ENCODE measurements around the gene GARIN5A. TPM values are rescaled to one million over a fixed set of nuclear protein-coding genes. Genes with fewer than 3 reads are reported as not detected.

GARIN5A gene
- total RNA-seq, 2 experiments from 2014 or later, result not detected

DNA sequence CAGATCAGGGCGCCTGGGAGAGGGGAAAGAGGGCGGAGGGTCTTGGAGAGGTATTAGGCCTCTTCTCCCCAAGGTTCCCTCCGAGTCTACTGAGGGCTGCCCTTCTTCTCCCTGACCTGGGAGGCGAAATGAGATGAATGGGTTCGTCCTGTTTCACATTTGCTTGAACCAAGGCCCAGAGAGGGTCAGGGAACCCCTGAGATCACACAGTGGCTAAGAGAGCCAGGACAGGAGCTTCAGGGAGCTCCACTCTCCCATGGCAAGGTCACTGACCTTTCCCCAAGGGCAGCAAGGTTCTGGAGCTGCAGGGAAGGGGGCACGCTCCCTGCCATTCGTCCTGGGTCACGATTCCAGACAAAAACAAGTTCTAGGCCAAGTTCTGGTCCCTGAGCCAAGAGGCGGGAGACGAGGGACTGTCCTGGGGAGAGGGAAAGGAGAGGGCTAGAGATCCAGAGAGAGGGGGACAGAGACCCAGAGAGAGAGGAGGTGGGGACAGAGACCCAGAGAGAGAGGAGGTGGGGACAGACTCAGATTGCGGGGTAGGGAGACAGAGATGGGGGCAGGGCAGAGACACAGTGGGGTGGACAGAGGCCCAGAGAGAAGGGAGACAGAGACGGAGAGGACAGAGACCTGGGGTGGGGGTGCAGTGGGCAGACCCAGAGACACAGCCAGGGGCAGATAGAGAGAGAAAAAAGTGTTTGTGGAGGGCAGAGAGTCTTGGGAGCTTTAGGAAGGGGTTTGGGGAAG is 36.5 kb upstream of the GARIN5A start:
- H3K4me3 Mint-ChIP-seq, result peak overlapping the region; percentile 8
- no peak for DNase-seq
- peak overlapping the region; percentile 80 for H3K27ac Mint-ChIP-seq
- ChIA-PET POLR2A (no interaction called here), CTCF (interaction anchor here (0.6 to 1.1 kb wide), 2 partner anchors 43 to 1082 kb away, joined by 3 read pairs; no protein-coding TSS in a partner anchor)
- H3K4me1 Mint-ChIP-seq, result peaks cover 20% of the 10 kb centered on the region
- H3K9me3 Mint-ChIP-seq, result no peaks in the 10 kb centered on the region
- H3K27me3 Mint-ChIP-seq, result peaks cover 2% of the 10 kb centered on the region
- H3K36me3 Mint-ChIP-seq (ENCODE audit: low read depth), result peaks cover 10% of the 10 kb centered on the region

DNA sequence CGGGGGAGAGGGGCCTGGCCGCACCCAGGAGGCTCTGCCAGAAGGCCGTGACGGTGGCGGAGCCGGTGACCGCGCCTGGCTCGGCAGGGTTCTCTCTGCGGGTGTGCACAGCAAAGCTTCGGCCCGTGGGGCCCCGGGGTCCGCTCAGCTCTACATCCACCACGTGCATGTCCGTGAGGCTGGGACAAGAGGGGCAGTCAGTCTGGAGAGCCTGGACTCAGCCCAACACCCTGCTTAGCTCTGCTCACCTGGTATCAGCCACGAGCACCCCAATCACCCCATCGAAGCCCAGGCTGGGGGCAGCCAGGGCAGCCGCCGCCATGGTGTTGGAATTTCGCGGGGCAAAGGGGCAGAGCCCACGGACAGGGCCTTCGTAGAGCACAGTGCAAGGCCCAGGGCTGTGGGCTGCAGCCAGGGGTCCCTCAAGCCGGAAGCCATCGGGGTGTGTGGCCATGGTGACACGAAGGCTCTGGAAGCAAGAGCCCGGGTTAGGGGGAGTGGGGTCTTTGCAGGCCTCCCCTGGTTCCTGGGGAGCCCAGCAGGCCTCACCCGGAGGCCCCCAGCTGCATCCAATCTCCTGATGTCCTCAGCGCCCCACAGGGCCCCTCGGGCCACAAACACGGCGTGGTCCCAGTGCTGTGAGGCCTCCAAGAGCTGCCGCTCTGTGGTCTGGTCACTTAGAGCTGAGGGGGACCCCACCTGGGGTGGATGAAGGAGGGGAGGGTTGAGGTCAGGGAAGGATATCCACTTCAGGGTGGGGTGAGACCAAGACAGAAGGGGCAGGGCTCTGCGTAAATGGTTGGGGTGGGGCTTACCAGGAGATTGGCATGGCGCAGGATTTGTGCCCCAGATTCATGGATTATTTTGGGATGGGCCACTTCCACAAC is 35.7 kb upstream of the GARIN5A start:
- H3K4me3 Mint-ChIP-seq, result peak overlapping the region; percentile 98
- peaks cover 2% of the 10 kb centered on the region for H3K27me3 Mint-ChIP-seq
- peaks cover 20% of the 10 kb centered on the region for H3K4me1 Mint-ChIP-seq
- no peak overlapping the region for H3K27ac Mint-ChIP-seq
- CTCF ChIA-PET, result interaction anchor here (1.1 to 1.3 kb wide), 3 partner anchors 26 to 183 kb away, joined by 3 to 5 read pairs (median 4); partner anchors contain the start of gene KCNC3
- POLR2A ChIA-PET, result no interaction called here
- peaks cover 10% of the 10 kb centered on the region for H3K36me3 Mint-ChIP-seq (ENCODE audit: low read depth)
- DNase-seq, result no peak
- no peaks in the 10 kb centered on the region for H3K9me3 Mint-ChIP-seq

DNA sequence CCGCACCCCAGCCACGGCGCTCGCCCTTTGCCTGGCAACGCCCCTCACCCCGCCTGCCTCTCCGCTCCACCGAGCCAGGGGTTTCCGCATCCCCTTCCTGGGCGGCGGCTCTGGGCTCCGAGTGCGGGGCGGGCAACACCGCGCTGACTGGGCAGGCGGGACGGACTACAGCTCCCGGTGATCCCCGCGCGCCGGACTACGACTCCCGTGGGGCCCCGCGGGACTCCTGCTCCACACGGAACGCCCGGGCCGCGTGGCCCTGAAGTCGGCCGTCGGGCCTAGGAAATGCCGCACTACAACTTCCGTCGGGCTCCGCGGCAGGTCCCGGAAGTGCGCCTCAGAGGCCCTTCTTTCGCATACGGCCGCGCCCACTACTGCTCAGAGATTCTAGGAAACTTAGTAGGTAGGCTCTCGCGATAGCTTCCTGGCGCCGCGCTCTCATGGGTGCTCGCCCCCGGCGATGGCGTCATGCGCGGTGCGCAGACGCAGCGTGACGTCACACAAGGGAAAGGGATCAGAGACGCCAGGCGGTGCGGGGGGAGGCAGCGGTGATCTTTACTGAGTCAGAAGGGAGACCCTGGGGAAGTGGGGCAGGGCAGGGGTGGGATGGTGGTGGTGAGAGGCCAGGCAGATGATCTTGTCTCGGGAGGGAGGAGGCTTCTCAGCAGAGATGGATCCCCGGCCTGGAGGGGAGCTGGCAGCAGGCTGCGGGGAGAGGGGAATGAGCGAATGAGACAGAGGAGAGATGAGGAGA is 34.6 kb upstream of the GARIN5A start, which contains the start of gene JOSD2:
TSS of gene JOSD2 (minus strand) at position 123 of the 754 bp plus-strand sequence. CDS start 760 bp downstream, outside the sequence.
- Mint-ChIP-seq H3K36me3 (ENCODE audit: low read depth) (peaks cover 10% of the 10 kb centered on the region), H3K4me1 (peaks cover 20% of the 10 kb centered on the region), H3K9me3 (no peaks in the 10 kb centered on the region), H3K4me3 (peak within 1 kb of the TSS; percentile 98), H3K27ac (peak within 1 kb of the TSS; percentile 100), H3K27me3 (peaks cover 2% of the 10 kb centered on the region)
- DNase-seq, result peak; percentile 98
- POLR2A ChIA-PET, result interaction anchor here (0.8 kb wide), 1 partner anchor 97 kb away, joined by 3 read pairs; no protein-coding TSS in a partner anchor
- CTCF ChIA-PET, result interaction anchor here (0.7 to 1.6 kb wide), 5 partner anchors 27 to 255 kb away, joined by 3 to 8 read pairs (median 4); partner anchors contain the start of gene KCNC3

- CTCF ChIA-PET, result interaction anchor here (1.1 to 1.6 kb wide), 4 partner anchors 28 to 153 kb away, joined by 3 to 8 read pairs (median 4); no protein-coding TSS in a partner anchor
These were observed 34.0 kb upstream of the GARIN5A start for GRCh38 chr19:50510700-50511068.

GRCh38 chr19:50510121-50510670 is 33.5 kb upstream of the GARIN5A start:
- no peak for DNase-seq
- H3K9me3 Mint-ChIP-seq, result no peaks in the 10 kb centered on the region
- H3K36me3 Mint-ChIP-seq (ENCODE audit: low read depth), result peaks cover 10% of the 10 kb centered on the region
- POLR2A ChIA-PET, result no interaction called here
- CTCF ChIA-PET, result interaction anchor here (0.9 to 1.6 kb wide), 3 partner anchors 36 to 153 kb away, joined by 3 to 8 read pairs (median 4); no protein-coding TSS in a partner anchor
- peaks cover 2% of the 10 kb centered on the region for H3K27me3 Mint-ChIP-seq
- peak overlapping the region; percentile 100 for H3K27ac Mint-ChIP-seq
- peak overlapping the region; percentile 98 for H3K4me3 Mint-ChIP-seq
- H3K4me1 Mint-ChIP-seq, result peaks cover 20% of the 10 kb centered on the region

More at GRCh38 chr19:50510700-50511068, 34.0 kb upstream of the GARIN5A start:
- POLR2A ChIA-PET, result interaction anchor here (0.8 kb wide), 1 partner anchor 97 kb away, joined by 3 read pairs; no protein-coding TSS in a partner anchor
- Mint-ChIP-seq H3K36me3 (ENCODE audit: low read depth) (peaks cover 10% of the 10 kb centered on the region), H3K27ac (peak overlapping the region; percentile 100), H3K27me3 (peaks cover 2% of the 10 kb centered on the region), H3K9me3 (no peaks in the 10 kb centered on the region), H3K4me1 (peaks cover 20% of the 10 kb centered on the region), H3K4me3 (peak overlapping the region; percentile 98)
- DNase-seq, result no peak

- DNase-seq, result no peak
- POLR2A ChIA-PET, result no interaction called here
- Mint-ChIP-seq H3K9me3 (no peaks in the 10 kb centered on the region), H3K27me3 (peaks cover 1% of the 10 kb centered on the region), H3K36me3 (ENCODE audit: low read depth) (peaks cover 10% of the 10 kb centered on the region), H3K27ac (peak overlapping the region; percentile 55), H3K4me3 (peak overlapping the region; percentile 51), H3K4me1 (peaks cover 20% of the 10 kb centered on the region)
- CTCF ChIA-PET, result interaction anchor here (0.6 to 1.1 kb wide), 3 partner anchors 35 to 257 kb away, joined by 3 to 4 read pairs (median 3); no protein-coding TSS in a partner anchor
These were observed 32.7 kb upstream of the GARIN5A start for GRCh38 chr19:50509366-50509765.

DNA sequence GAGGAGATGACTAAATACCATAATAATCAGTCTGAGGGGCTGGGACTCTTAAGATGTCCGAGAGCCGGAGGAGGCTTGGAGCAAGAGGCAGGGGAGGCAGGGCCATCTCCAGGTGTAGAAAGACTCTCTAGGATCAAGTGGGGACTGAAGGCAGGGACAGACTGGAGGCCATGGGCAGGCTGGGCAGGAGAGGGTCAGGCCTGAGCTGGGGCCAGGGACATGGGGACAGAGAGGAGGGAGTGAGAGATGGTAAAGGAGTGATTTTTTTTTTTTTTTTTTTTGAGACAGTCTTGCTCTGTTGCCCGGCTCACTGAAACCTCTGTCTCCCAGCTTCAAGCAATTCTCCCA is 32.2 kb upstream of the GARIN5A start:
- peaks cover 20% of the 10 kb centered on the region for H3K4me1 Mint-ChIP-seq
- H3K27ac Mint-ChIP-seq, result peak overlapping the region; percentile 55
- POLR2A ChIA-PET, result no interaction called here
- peaks cover 10% of the 10 kb centered on the region for H3K36me3 Mint-ChIP-seq (ENCODE audit: low read depth)
- H3K4me3 Mint-ChIP-seq, result peak overlapping the region; percentile 1
- H3K27me3 Mint-ChIP-seq, result no peaks in the 10 kb centered on the region
- H3K9me3 Mint-ChIP-seq, result no peaks in the 10 kb centered on the region
- DNase-seq, result no peak
- CTCF ChIA-PET, result interaction anchor here (0.6 to 0.9 kb wide), 2 partner anchors 34 to 256 kb away, joined by 3 read pairs; no protein-coding TSS in a partner anchor

DNA sequence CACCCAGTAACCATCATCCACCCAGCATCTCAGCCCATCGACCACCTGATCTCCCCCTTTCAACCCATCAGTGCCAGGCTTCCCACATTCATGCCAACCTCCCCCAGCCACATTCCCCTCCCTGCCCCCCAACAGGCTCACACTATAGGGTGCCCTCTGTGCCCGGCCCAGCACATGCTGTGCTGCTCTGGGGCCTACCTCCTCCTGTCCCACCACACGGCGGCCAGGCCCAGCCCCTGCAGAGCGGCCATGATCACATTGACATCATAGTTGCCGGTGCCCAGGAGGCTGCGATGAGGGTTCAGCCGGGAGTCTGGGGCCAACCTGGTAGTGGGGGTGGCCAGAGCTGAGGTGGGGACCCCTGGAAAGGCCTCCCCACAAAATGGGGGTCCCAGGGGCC is 30.7 kb upstream of the GARIN5A start:
- Mint-ChIP-seq H3K9me3 (no peaks in the 10 kb centered on the region), H3K4me1 (peaks cover 20% of the 10 kb centered on the region), H3K27me3 (no peaks in the 10 kb centered on the region), H3K4me3 (no peak overlapping the region), H3K36me3 (ENCODE audit: low read depth) (peaks cover 10% of the 10 kb centered on the region), H3K27ac (peak overlapping the region; percentile 54)
- CTCF ChIA-PET, result no interaction called here
- POLR2A ChIA-PET, result no interaction called here
- DNase-seq, result no peak

DNA sequence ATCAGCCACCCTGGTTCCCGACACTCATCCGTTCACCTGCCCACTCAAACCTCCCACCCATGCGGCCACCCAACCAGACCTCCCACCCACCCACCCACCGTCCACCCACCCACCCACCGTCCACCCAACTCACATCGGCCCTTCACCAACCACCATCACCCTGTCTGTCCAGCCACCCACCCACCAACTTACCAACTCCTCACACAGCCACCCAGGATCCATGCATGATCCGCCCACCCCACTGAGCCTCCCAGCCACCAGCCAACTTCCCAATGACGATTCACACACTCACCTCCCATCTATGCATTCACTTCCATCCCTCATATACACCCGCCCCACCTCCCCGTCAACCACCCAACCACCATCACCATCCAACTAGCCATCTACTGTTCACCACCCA is 30.1 kb upstream of the GARIN5A start:
- Mint-ChIP-seq H3K36me3 (ENCODE audit: low read depth) (peaks cover 10% of the 10 kb centered on the region), H3K4me1 (peaks cover 19% of the 10 kb centered on the region), H3K27ac (peak overlapping the region; percentile 36), H3K4me3 (no peak overlapping the region), H3K9me3 (no peaks in the 10 kb centered on the region), H3K27me3 (no peaks in the 10 kb centered on the region)
- ChIA-PET CTCF (no interaction called here), POLR2A (no interaction called here)
- DNase-seq, result no peak

GRCh38 chr19:50505856-50506611 is 29.4 kb upstream of the GARIN5A start:
- no peaks in the 10 kb centered on the region for H3K27me3 Mint-ChIP-seq
- ChIA-PET POLR2A (no interaction called here), CTCF (no interaction called here)
- H3K4me1 Mint-ChIP-seq, result peaks cover 14% of the 10 kb centered on the region
- peaks cover 10% of the 10 kb centered on the region for H3K36me3 Mint-ChIP-seq (ENCODE audit: low read depth)
- no peaks in the 10 kb centered on the region for H3K9me3 Mint-ChIP-seq
- no peak overlapping the region for H3K4me3 Mint-ChIP-seq
- no peak for DNase-seq
- H3K27ac Mint-ChIP-seq, result no peak overlapping the region

- Mint-ChIP-seq H3K4me1 (no peaks in the 10 kb centered on the region), H3K27ac (no peak overlapping the region), H3K27me3 (no peaks in the 10 kb centered on the region), H3K4me3 (no peak overlapping the region), H3K9me3 (no peaks in the 10 kb centered on the region), H3K36me3 (ENCODE audit: low read depth) (no peaks in the 10 kb centered on the region)
- no peak for DNase-seq
- POLR2A ChIA-PET, result no interaction called here
- CTCF ChIA-PET, result no interaction called here
These were observed 25.2 kb upstream of the GARIN5A start for GRCh38 chr19:50501568-50502475.
